GM18907 (cell line): ENCODE data around the gene WDR59.
A peak's percentile ranks its signal among the peaks of the same experiment; 100 is the strongest.
"Not testable (repeated sequence)": the region's sequence is repeated elsewhere in the genome, so short reads cannot be mapped to it uniquely, and the experiment has no call there.

Source experiments
- ATAC-seq: cut with Tn5 transposase; IDR thresholded peaks from one replicate; pipeline ENCODE4 v1.9.1; 2021; ENCODE audit warnings: mild to moderate bottlenecking, moderate library complexity; ENCODE audit not compliant: unreplicated experiment

WDR59 gene

GRCh38 chr16:74984529-74985296 is at the start of gene WDR59:
TSS of gene WDR59 (minus strand) at chr16:74985123. CDS start at chr16:74985017, 106 bp downstream.
- ATAC-seq: peak; percentile 99

- ATAC-seq: no peak
These were observed 47.7 kb upstream of the WDR59 start for GRCh38 chr16:75032655-75033054.

GRCh38 chr16:75029854-75030253 is 44.9 kb upstream of the WDR59 start:
- no peak for ATAC-seq

GRCh38 chr16:75028544-75029135 is 43.7 kb upstream of the WDR59 start:
- ATAC-seq: no peak

GRCh38 chr16:75027520-75028300 is 42.8 kb upstream of the WDR59 start:
- no peak for ATAC-seq

- no peak for ATAC-seq
These were observed 42.0 kb upstream of the WDR59 start for GRCh38 chr16:75026892-75027391.

- not testable (repeated sequence) for ATAC-seq
These were observed 41.4 kb upstream of the WDR59 start for GRCh38 chr16:75026239-75026891.

- no peak for ATAC-seq
These were observed 40.8 kb upstream of the WDR59 start for GRCh38 chr16:75025761-75026160.

- no peak for ATAC-seq
These were observed 39.7 kb upstream of the WDR59 start for GRCh38 chr16:75024594-75024993.

GRCh38 chr16:75024182-75024581 is 39.3 kb upstream of the WDR59 start:
- ATAC-seq: no peak

- ATAC-seq: no peak
These were observed 38.1 kb upstream of the WDR59 start for GRCh38 chr16:75023009-75023408.

GRCh38 chr16:75022567-75022966 is 37.6 kb upstream of the WDR59 start:
- ATAC-seq: no peak

- ATAC-seq: no peak
These were observed 36.5 kb upstream of the WDR59 start for GRCh38 chr16:75021410-75021809.

GRCh38 chr16:75019586-75019985 is 34.7 kb upstream of the WDR59 start:
- ATAC-seq: no peak

- no peak for ATAC-seq
These were observed 34.1 kb upstream of the WDR59 start for GRCh38 chr16:75019007-75019406.

- ATAC-seq: no peak
These were observed 33.0 kb upstream of the WDR59 start for GRCh38 chr16:75017670-75018525.

- not testable (repeated sequence) for ATAC-seq
These were observed 31.6 kb upstream of the WDR59 start for GRCh38 chr16:75016451-75017081.

GRCh38 chr16:75014318-75014717 is 29.4 kb upstream of the WDR59 start:
- ATAC-seq: no peak

GRCh38 chr16:75013123-75013522 is 28.2 kb upstream of the WDR59 start:
- ATAC-seq: not testable (repeated sequence)
